KMS-11 (cell line): ENCODE results near the gene CYP27C1.

Source experiments
- H2AFZ ChIP-seq: fragments of 200-600 bp; sonication (generic); 2 replicates; pipeline ENCODE4 v1.6.1; 2016; ENCODE audit warnings: antibody characterized with exemption, mixed run types, low read depth
- H3K27ac ChIP-seq: fragments of 200-600 bp; sonication (generic); 2 replicates; pipeline ENCODE4 v1.6.1; 2016; ENCODE audit warnings: mild to moderate bottlenecking, mixed run types
- H3K27me3 ChIP-seq: fragments of 200-600 bp; sonication (generic); 2 replicates; pipeline ENCODE4 v1.6.1; 2017; ENCODE audit warnings: mild to moderate bottlenecking, low read depth, mixed run types, moderate library complexity; ENCODE audit not compliant: insufficient read depth
- H3K36me3 ChIP-seq: fragments of 200-600 bp; sonication (generic); 2 replicates; pipeline ENCODE4 v1.6.1; 2017; ENCODE audit warnings: mild to moderate bottlenecking, mixed run types; ENCODE audit not compliant: insufficient read depth
- H3K4me1 ChIP-seq: fragments of 200-600 bp; sonication (generic); 2 replicates; pipeline ENCODE4 v1.6.1; 2016; ENCODE audit warnings: mild to moderate bottlenecking, low read depth, mixed run types; ENCODE audit not compliant: poor library complexity, severe bottlenecking
- H3K4me2 ChIP-seq: fragments of 200-600 bp; sonication (generic); 2 replicates; pipeline ENCODE4 v1.7.0; 2016; ENCODE audit warnings: mild to moderate bottlenecking, mixed run types
- H3K4me3 ChIP-seq: fragments of 200-600 bp; sonication (generic); IDR thresholded peaks from 2 replicates; pipeline ENCODE4 v1.6.1; 2017; ENCODE audit warnings: low read depth, low read length, mixed read lengths; ENCODE audit not compliant: insufficient read depth
- H3K79me2 ChIP-seq: fragments of 200-600 bp; sonication (generic); 2 replicates; pipeline ENCODE4 v1.6.1; 2016; ENCODE audit warnings: low read depth, mixed run types; ENCODE audit not compliant: insufficient read depth
- H3K9ac ChIP-seq: fragments of 200-600 bp; sonication (generic); 2 replicates; pipeline ENCODE4 v1.6.1; 2016; ENCODE audit warnings: mild to moderate bottlenecking, mixed run types
- H4K20me1 ChIP-seq: fragments of 200-600 bp; sonication (generic); 2 replicates; pipeline ENCODE4 v1.6.1; 2016; ENCODE audit warnings: mild to moderate bottlenecking, mixed run types; ENCODE audit not compliant: insufficient read depth
- TF ChIP-seq, protein P1 (sequence below): fragments of 200-600 bp; sonication (generic); conservative IDR thresholded peaks from 2 replicates; pipeline ENCODE4 v1.6.1; 2017; ENCODE audit warnings: low read depth, mild to moderate bottlenecking, antibody characterized with exemption, low read length, moderate library complexity, mixed read lengths

The CYP27C1 gene

DNA sequence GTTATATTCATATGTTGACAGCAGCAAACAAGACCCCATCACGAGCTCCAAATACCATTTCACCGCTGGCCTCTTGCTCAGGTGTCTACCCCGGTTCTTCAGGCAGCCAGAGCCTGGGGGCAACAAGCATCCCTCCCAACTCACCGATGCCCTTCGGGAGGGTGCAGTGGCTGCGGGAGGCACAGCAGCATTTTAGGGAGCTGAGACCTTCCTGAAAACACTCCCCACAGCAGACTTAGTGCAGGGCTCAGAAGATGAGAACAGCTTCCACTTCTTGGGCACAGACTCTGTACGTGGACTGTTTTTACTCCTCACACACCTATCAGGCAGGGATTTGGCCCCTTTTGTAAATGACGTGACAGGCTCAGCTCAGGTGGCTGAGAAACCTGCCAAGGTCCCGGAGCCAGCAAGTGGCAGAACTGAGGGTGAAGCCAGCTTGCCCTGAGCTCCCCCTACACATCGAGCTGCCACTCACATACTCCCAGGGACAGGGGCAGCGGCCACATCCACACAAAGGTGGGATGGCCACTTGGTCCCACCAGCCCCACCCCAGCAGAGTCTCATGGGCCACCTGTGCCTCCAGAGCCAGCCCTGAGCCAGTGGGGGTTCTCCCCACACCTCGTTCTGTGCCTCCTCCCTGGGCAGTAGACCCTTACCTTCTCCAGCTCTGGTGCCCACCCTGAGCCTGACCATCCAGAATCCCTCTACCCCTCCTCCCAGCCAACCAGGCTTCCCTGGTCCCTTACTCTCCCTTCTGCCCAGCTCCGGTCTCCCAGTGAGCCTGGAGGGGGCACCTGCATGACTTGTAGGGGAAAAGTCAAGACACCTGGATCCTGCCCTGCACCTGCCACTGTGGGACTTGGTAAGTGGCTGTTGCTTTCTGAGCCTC, 28.5 kb downstream of the CYP27C1 start:
- Histone ChIP-seq H3K4me1 (no peaks in the 10 kb centered on the region), H3K4me3 (no peak overlapping the region), H4K20me1 (no peaks in the 10 kb centered on the region), H2AFZ (no peak overlapping the region), H3K27me3 (no peaks in the 10 kb centered on the region), H3K36me3 (no peaks in the 10 kb centered on the region), H3K9ac (no peak overlapping the region), H3K4me2 (no peak overlapping the region), H3K79me2 (no peaks in the 10 kb centered on the region), H3K27ac (no peak overlapping the region)
- TF ChIP-seq, protein P1, sequence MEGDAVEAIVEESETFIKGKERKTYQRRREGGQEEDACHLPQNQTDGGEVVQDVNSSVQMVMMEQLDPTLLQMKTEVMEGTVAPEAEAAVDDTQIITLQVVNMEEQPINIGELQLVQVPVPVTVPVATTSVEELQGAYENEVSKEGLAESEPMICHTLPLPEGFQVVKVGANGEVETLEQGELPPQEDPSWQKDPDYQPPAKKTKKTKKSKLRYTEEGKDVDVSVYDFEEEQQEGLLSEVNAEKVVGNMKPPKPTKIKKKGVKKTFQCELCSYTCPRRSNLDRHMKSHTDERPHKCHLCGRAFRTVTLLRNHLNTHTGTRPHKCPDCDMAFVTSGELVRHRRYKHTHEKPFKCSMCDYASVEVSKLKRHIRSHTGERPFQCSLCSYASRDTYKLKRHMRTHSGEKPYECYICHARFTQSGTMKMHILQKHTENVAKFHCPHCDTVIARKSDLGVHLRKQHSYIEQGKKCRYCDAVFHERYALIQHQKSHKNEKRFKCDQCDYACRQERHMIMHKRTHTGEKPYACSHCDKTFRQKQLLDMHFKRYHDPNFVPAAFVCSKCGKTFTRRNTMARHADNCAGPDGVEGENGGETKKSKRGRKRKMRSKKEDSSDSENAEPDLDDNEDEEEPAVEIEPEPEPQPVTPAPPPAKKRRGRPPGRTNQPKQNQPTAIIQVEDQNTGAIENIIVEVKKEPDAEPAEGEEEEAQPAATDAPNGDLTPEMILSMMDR = no peak

DNA sequence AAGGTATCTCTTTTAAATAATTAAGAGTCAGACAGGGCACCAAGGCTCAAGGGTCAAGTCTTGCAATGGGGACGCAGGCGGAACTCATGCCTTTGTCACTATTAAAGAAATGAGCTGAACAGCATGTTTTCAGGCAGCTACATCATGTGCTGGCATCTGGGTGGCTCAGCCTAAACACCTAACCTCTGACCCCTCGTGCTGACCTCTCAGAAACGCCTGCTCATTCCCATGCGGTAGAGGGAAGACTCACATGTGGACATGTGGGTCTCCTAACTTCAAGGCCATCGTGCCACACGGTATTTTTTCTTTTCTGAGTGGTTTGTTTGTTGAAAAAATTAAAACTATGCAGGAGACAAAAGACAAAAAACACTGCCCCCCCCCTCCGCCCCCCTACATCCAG, 31.3 kb downstream of the CYP27C1 start:
- H2AFZ ChIP-seq = no peak overlapping the region
- H3K27me3 ChIP-seq = no peaks in the 10 kb centered on the region
- H3K4me1 ChIP-seq = no peaks in the 10 kb centered on the region
- H3K4me2 ChIP-seq = no peak overlapping the region
- H3K27ac ChIP-seq = no peak overlapping the region
- TF ChIP-seq, protein P1 = no peak
- no peaks in the 10 kb centered on the region for H3K79me2 ChIP-seq
- H3K9ac ChIP-seq = no peak overlapping the region
- H3K36me3 ChIP-seq = no peaks in the 10 kb centered on the region
- no peak overlapping the region for H3K4me3 ChIP-seq
- no peaks in the 10 kb centered on the region for H4K20me1 ChIP-seq

- H3K4me1 ChIP-seq = no peaks in the 10 kb centered on the region
- H3K9ac ChIP-seq = no peak overlapping the region
- H3K79me2 ChIP-seq = no peaks in the 10 kb centered on the region
- TF ChIP-seq, protein P1 = no peak
- no peaks in the 10 kb centered on the region for H4K20me1 ChIP-seq
- H3K27me3 ChIP-seq = no peaks in the 10 kb centered on the region
- H3K4me3 ChIP-seq = no peak overlapping the region
- no peak overlapping the region for H3K4me2 ChIP-seq
- no peak overlapping the region for H2AFZ ChIP-seq
- no peak overlapping the region for H3K27ac ChIP-seq
- H3K36me3 ChIP-seq = no peaks in the 10 kb centered on the region
These were observed 32.3 kb downstream of the CYP27C1 start for GRCh38 chr2:127187831-127188230.

GRCh38 chr2:127187081-127187775, 32.9 kb downstream of the CYP27C1 start:
- Histone ChIP-seq H3K36me3 (no peaks in the 10 kb centered on the region), H3K27ac (no peak overlapping the region), H4K20me1 (no peaks in the 10 kb centered on the region), H3K27me3 (no peaks in the 10 kb centered on the region), H3K4me1 (no peaks in the 10 kb centered on the region), H3K4me3 (no peak overlapping the region), H3K4me2 (no peak overlapping the region), H3K9ac (no peak overlapping the region), H2AFZ (no peak overlapping the region), H3K79me2 (no peaks in the 10 kb centered on the region)
- TF ChIP-seq, protein P1 = no peak
